Liver (tissue), 9 donors: ENCODE data around the gene PHETA2. TPM values are rescaled to one million over a fixed set of nuclear protein-coding genes. Genes with fewer than 3 reads are reported as not detected.

ENCODE experiments used
- DNase-seq: peaks from one replicate; pipeline ENCODE4 v3.0.0-alpha.2; 2017; ENCODE audit warnings: low spot score
- H3K27ac ChIP-seq, 2 donors: one replicate each; pipeline ENCODE4 v1.7.0; 2013; ENCODE audit warnings: inconsistent platforms in 2 of 2, low read length in 2 of 2, control low read depth in 1 of 2, low read depth in 1 of 2, mild to moderate bottlenecking in 1 of 2
- H3K27me3 ChIP-seq, 4 donors: one replicate each; pipeline versions ENCODE4 v1.6.1 to v1.7.0; 2013; ENCODE audit warnings: low read length in 3 of 4, inconsistent platforms in 1 of 4, mild to moderate bottlenecking in 1 of 4, moderate library complexity in 1 of 4; ENCODE audit not compliant: control insufficient read depth in 4 of 4, insufficient read depth in 4 of 4
- H3K36me3 ChIP-seq, 4 donors: one replicate each; pipeline versions ENCODE4 v1.6.1 to v1.7.0; 2013; ENCODE audit warnings: low read length in 3 of 4, mild to moderate bottlenecking in 3 of 4, low read depth in 1 of 4, moderate library complexity in 1 of 4; ENCODE audit not compliant: control insufficient read depth in 4 of 4, insufficient read depth in 3 of 4
- H3K4me1 ChIP-seq, 4 donors: one replicate each; pipeline versions ENCODE4 v1.6.1 to v1.7.0; 2013; ENCODE audit warnings: low read length in 3 of 4, mild to moderate bottlenecking in 3 of 4, moderate library complexity in 1 of 4; ENCODE audit not compliant: control insufficient read depth in 4 of 4, insufficient read depth in 4 of 4
- H3K4me3 ChIP-seq, 3 donors: one replicate each; pipeline versions ENCODE4 v1.6.1 to v1.7.0; 2013; ENCODE audit warnings: low read length in 3 of 3, control low read depth in 1 of 3, low read depth in 1 of 3, mild to moderate bottlenecking in 1 of 3
- H3K9ac ChIP-seq, 2 donors: one replicate each; pipeline ENCODE4 v1.7.0; 2013; ENCODE audit warnings: low read length in 2 of 2, mild to moderate bottlenecking in 2 of 2, moderate library complexity in 2 of 2, control low read depth in 1 of 2, low read depth in 1 of 2
- H3K9me3 ChIP-seq, 4 donors: one replicate each; pipeline versions ENCODE4 v1.6.1 to v1.7.0; 2013; ENCODE audit warnings: low read length in 3 of 4; ENCODE audit not compliant: control insufficient read depth in 4 of 4
- ATF3 ChIP-seq: IDR thresholded peaks from 2 replicates; pipeline ENCODE4 v1.6.1; 2016; ENCODE audit warnings: antibody characterized with exemption
- EGR1 ChIP-seq, 2 donors: IDR thresholded peaks; 2 replicates each; pipeline ENCODE4 v1.6.1; 2016 to 2018; ENCODE audit warnings: antibody characterized with exemption in 2 of 2, low read depth in 2 of 2
- FOXA1 ChIP-seq: IDR thresholded peaks from 2 replicates; pipeline ENCODE4 v1.6.1; 2016; ENCODE audit warnings: antibody characterized with exemption
- FOXA2 ChIP-seq: IDR thresholded peaks from 2 replicates; pipeline ENCODE4 v1.6.1; 2016; ENCODE audit warnings: antibody characterized with exemption
- GABPA ChIP-seq, 2 donors: IDR thresholded peaks in 1 of 2; conservative IDR thresholded peaks in 1 of 2; 2 replicates each; pipeline ENCODE4 v1.6.1; 2016; ENCODE audit warnings: antibody characterized with exemption in 2 of 2, mild to moderate bottlenecking in 1 of 2, moderate library complexity in 1 of 2
- HNF4A ChIP-seq, 2 donors: conservative IDR thresholded peaks; 2 replicates each; pipeline ENCODE4 v1.6.1; 2016; ENCODE audit warnings: antibody characterized with exemption in 2 of 2, mild to moderate bottlenecking in 2 of 2
- HNF4G ChIP-seq: IDR thresholded peaks from 2 replicates; pipeline ENCODE4 v1.6.1; 2016; ENCODE audit warnings: antibody characterized with exemption
- JUND ChIP-seq, 2 donors: IDR thresholded peaks; 2 replicates each; pipeline ENCODE4 v1.6.1; 2016; ENCODE audit warnings: antibody characterized with exemption in 2 of 2
- NR2F2 ChIP-seq: IDR thresholded peaks from 2 replicates; pipeline ENCODE4 v1.6.1; 2016; ENCODE audit warnings: antibody characterized with exemption
- RAD21 ChIP-seq, 2 donors: IDR thresholded peaks; 2 replicates each; pipeline ENCODE4 v1.6.1; 2016; ENCODE audit warnings: antibody characterized with exemption in 2 of 2, mild to moderate bottlenecking in 2 of 2
- RXRA ChIP-seq, 2 donors: IDR thresholded peaks; 2 replicates each; pipeline ENCODE4 v1.6.1; 2017 to 2018; ENCODE audit warnings: antibody characterized with exemption in 2 of 2, mild to moderate bottlenecking in 1 of 2
- SP1 ChIP-seq: IDR thresholded peaks from 2 replicates; pipeline ENCODE4 v1.6.1; 2018; ENCODE audit warnings: antibody characterized with exemption, mild to moderate bottlenecking
- TAF1 ChIP-seq: conservative IDR thresholded peaks from 2 replicates; pipeline ENCODE4 v1.6.1; 2016; ENCODE audit warnings: antibody characterized with exemption, mild to moderate bottlenecking
- YY1 ChIP-seq: IDR thresholded peaks from 2 replicates; pipeline ENCODE4 v1.6.1; 2016; ENCODE audit warnings: antibody characterized with exemption, mild to moderate bottlenecking
- WGBS: extraction: QIAGEN DNeasy Blood & Tissue Kit; methylation state at CpG from one replicate; pipeline ENCODE4 v1.1.7; 2013; 5-methylcytosine and 5-hydroxymethylcytosine counted together
- polyA plus RNA-seq, 2 donors: library from polyadenylated mRNA; stranded (reverse) in 1 of 2; unstranded in 1 of 2; fragments of 200-250 nt in 1 of 2; fragments of >200 nt in 1 of 2; fragmentation: Nextera tagmentation in 1 of 2; extraction: Ambion mirVana in 1 of 2; gene quantifications; one replicate each; pipeline versions ENCODE4 v1.2.1 to v1.2.3, GENCODE V29; 2013 to 2015
- total RNA-seq, 2 donors: library from RNA; depleted of rRNA; stranded (reverse); fragments of >200 nt; gene quantifications; one replicate each; pipeline ENCODE4 v1.2.3, GENCODE V29; 2014
- TF ChIP-seq, protein P1 (sequence below): IDR thresholded peaks from 2 replicates; pipeline ENCODE4 v1.6.1; 2016; ENCODE audit warnings: antibody characterized with exemption, mild to moderate bottlenecking
- TF ChIP-seq, protein P2 (sequence below): IDR thresholded peaks from 2 replicates; pipeline ENCODE4 v1.6.1; 2016; ENCODE audit warnings: antibody characterized with exemption
- TF ChIP-seq, protein P3 (sequence below): fragments of 150-350 bp; IDR thresholded peaks from 2 replicates; pipeline ENCODE4 v1.5.1; 2017; ENCODE audit warnings: improper control_type of control experiment, low read depth, low read length; ENCODE audit not compliant: missing input control
- TF ChIP-seq, protein P4 (sequence below): IDR thresholded peaks from 2 replicates; pipeline ENCODE4 v1.6.1; 2016; ENCODE audit warnings: antibody characterized with exemption
- donor health status: healthy.
- donor health status: healthy.
- donor health status: healthy.
- donor health status: healthy.
- donor health status: healthy.

The PHETA2 gene
- total and polyA plus RNA-seq, 4 donors = 0.89 to 5.1 (median 1.5) TPM

GRCh38 chr22:42052765-42053164 is 21.3 kb upstream of the PHETA2 start:
- Histone ChIP-seq H3K4me1 (no peaks in the 10 kb centered on the region), H3K27me3 (no peaks in the 10 kb centered on the region), H3K4me3 (no peak overlapping the region), H3K27ac (no peak overlapping the region), H3K9me3 (no peaks in the 10 kb centered on the region), H3K36me3 (no peaks in the 10 kb centered on the region), H3K9ac (no peak overlapping the region)
- WGBS = 92% methylated on average over 3 of the region's 3 CpGs
- no peak for DNase-seq
- TF ChIP-seq, protein P1, sequence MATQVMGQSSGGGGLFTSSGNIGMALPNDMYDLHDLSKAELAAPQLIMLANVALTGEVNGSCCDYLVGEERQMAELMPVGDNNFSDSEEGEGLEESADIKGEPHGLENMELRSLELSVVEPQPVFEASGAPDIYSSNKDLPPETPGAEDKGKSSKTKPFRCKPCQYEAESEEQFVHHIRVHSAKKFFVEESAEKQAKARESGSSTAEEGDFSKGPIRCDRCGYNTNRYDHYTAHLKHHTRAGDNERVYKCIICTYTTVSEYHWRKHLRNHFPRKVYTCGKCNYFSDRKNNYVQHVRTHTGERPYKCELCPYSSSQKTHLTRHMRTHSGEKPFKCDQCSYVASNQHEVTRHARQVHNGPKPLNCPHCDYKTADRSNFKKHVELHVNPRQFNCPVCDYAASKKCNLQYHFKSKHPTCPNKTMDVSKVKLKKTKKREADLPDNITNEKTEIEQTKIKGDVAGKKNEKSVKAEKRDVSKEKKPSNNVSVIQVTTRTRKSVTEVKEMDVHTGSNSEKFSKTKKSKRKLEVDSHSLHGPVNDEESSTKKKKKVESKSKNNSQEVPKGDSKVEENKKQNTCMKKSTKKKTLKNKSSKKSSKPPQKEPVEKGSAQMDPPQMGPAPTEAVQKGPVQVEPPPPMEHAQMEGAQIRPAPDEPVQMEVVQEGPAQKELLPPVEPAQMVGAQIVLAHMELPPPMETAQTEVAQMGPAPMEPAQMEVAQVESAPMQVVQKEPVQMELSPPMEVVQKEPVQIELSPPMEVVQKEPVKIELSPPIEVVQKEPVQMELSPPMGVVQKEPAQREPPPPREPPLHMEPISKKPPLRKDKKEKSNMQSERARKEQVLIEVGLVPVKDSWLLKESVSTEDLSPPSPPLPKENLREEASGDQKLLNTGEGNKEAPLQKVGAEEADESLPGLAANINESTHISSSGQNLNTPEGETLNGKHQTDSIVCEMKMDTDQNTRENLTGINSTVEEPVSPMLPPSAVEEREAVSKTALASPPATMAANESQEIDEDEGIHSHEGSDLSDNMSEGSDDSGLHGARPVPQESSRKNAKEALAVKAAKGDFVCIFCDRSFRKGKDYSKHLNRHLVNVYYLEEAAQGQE = no peak
- TF ChIP-seq RAD21 (IDR thresholded peaks at IDR 0.05) (no peak), HNF4A (conservative IDR thresholded peaks at IDR 0.05) (no peak), NR2F2 (no peak), FOXA2 (no peak)

- H3K36me3 ChIP-seq = peaks cover 6 to 29% (median 17%) of the 10 kb centered on the region in 4 donors
- H3K9me3 ChIP-seq = no peaks in the 10 kb centered on the region
- no peak overlapping the region for H3K9ac ChIP-seq
- DNase-seq = no peak
- TF ChIP-seq ATF3 (no peak), EGR1 (IDR thresholded peaks at IDR 0.05; ENCODE audit: low read depth in 2 of 2) (no peak), GABPA (IDR thresholded peaks at IDR 0.05 in 1 of 2, conservative IDR thresholded peaks at IDR 0.05 in 1 of 2) (no peak), JUND (IDR thresholded peaks at IDR 0.05) (no peak), TAF1 (no peak), RXRA (IDR thresholded peaks at IDR 0.05) (no peak), RAD21 (IDR thresholded peaks at IDR 0.05) (no peak), NR2F2 (no peak), YY1 (no peak), FOXA2 (no peak), FOXA1 (no peak), HNF4G (no peak), HNF4A (conservative IDR thresholded peaks at IDR 0.05) (no peak), SP1 (no peak)
- TF ChIP-seq, protein P2, sequence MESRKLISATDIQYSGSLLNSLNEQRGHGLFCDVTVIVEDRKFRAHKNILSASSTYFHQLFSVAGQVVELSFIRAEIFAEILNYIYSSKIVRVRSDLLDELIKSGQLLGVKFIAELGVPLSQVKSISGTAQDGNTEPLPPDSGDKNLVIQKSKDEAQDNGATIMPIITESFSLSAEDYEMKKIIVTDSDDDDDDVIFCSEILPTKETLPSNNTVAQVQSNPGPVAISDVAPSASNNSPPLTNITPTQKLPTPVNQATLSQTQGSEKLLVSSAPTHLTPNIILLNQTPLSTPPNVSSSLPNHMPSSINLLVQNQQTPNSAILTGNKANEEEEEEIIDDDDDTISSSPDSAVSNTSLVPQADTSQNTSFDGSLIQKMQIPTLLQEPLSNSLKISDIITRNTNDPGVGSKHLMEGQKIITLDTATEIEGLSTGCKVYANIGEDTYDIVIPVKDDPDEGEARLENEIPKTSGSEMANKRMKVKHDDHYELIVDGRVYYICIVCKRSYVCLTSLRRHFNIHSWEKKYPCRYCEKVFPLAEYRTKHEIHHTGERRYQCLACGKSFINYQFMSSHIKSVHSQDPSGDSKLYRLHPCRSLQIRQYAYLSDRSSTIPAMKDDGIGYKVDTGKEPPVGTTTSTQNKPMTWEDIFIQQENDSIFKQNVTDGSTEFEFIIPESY = no peak
- TF ChIP-seq, protein P3, sequence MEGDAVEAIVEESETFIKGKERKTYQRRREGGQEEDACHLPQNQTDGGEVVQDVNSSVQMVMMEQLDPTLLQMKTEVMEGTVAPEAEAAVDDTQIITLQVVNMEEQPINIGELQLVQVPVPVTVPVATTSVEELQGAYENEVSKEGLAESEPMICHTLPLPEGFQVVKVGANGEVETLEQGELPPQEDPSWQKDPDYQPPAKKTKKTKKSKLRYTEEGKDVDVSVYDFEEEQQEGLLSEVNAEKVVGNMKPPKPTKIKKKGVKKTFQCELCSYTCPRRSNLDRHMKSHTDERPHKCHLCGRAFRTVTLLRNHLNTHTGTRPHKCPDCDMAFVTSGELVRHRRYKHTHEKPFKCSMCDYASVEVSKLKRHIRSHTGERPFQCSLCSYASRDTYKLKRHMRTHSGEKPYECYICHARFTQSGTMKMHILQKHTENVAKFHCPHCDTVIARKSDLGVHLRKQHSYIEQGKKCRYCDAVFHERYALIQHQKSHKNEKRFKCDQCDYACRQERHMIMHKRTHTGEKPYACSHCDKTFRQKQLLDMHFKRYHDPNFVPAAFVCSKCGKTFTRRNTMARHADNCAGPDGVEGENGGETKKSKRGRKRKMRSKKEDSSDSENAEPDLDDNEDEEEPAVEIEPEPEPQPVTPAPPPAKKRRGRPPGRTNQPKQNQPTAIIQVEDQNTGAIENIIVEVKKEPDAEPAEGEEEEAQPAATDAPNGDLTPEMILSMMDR = no peak
- TF ChIP-seq, protein P4, sequence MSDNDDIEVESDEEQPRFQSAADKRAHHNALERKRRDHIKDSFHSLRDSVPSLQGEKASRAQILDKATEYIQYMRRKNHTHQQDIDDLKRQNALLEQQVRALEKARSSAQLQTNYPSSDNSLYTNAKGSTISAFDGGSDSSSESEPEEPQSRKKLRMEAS = no peak
- TF ChIP-seq, protein P1 = no peak
- no peaks in the 10 kb centered on the region for H3K4me1 ChIP-seq
- WGBS = 100% methylated on average over 1 of the region's 1 CpG
- no peaks in the 10 kb centered on the region for H3K27me3 ChIP-seq
- no peak overlapping the region for H3K27ac ChIP-seq
- no peak overlapping the region for H3K4me3 ChIP-seq
Measured at GRCh38 chr22:42056757-42057511, 17.1 kb upstream of the PHETA2 start.
